Stomach smooth muscle (tissue), 2 donors: Measurements from ENCODE around the gene SPACDR.

Experiments
- H3K27ac ChIP-seq: one replicate; pipeline ENCODE4 v1.7.0; 2013; ENCODE audit warnings: mild to moderate bottlenecking, low read length, inconsistent platforms
- H3K27me3 ChIP-seq, 2 donors: one replicate each; pipeline ENCODE4 v1.7.0; 2013; ENCODE audit warnings: low read length in 2 of 2; ENCODE audit not compliant: insufficient read depth in 2 of 2, control insufficient read depth in 1 of 2
- H3K36me3 ChIP-seq, 2 donors: one replicate each; pipeline ENCODE4 v1.7.0; 2013; ENCODE audit warnings: low read length in 2 of 2; ENCODE audit not compliant: control insufficient read depth in 2 of 2, insufficient read depth in 2 of 2
- H3K4me1 ChIP-seq: one replicate; pipeline ENCODE4 v1.7.0; 2013; ENCODE audit warnings: low read length; ENCODE audit not compliant: control insufficient read depth, insufficient read depth
- H3K4me3 ChIP-seq, 2 donors: one replicate each; pipeline ENCODE4 v1.7.0; 2013; ENCODE audit warnings: low read length in 2 of 2
- H3K9ac ChIP-seq, 2 donors: one replicate each; pipeline ENCODE4 v1.7.0; 2013; ENCODE audit warnings: low read length in 2 of 2, mild to moderate bottlenecking in 1 of 2
- H3K9me3 ChIP-seq, 2 donors: one replicate each; pipeline ENCODE4 v1.7.0; 2013; ENCODE audit warnings: low read length in 2 of 2; ENCODE audit not compliant: control insufficient read depth in 2 of 2
- donor health status: healthy.
- donor health status: Pancreatic carcinoma.

The SPACDR gene

GRCh38 chr7:100492738-100493475, 28.8 kb upstream of the SPACDR start:
- no peak overlapping the region for H3K27ac ChIP-seq
- no peaks in the 10 kb centered on the region for H3K9me3 ChIP-seq
- peak overlapping the region in 1 of 2 donors; percentile 29 for H3K9ac ChIP-seq
- no peaks in the 10 kb centered on the region for H3K36me3 ChIP-seq
- H3K4me3 ChIP-seq, result peak overlapping the region in 1 of 2 donors; percentile 54
- peaks cover 14% of the 10 kb centered on the region for H3K4me1 ChIP-seq
- peaks cover 0 to 2% of the 10 kb centered on the region in 2 donors for H3K27me3 ChIP-seq

DNA sequence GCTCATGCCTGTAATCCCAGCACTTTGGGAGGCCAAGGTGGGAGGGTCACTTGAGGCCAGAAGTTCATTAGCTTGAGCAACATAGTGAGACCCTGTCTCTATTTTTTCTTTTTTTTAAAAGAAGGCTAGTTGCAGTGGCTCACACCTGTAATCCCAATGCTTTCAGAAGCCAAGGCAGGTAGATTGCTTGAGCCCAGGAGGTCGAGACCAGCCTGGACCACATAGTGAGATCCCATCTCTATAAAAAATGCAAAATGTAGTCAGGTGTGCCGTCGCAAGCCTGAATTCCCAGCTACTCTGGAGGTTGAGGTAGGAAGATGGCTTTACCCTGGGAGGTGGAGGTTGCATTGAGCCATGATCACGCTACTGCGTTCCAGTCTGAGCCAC, 27.1 kb upstream of the SPACDR start:
- H3K9me3 ChIP-seq, result no peaks in the 10 kb centered on the region
- H3K4me1 ChIP-seq, result peaks cover 14% of the 10 kb centered on the region
- no peak overlapping the region for H3K4me3 ChIP-seq
- H3K27me3 ChIP-seq, result peaks cover 0 to 2% of the 10 kb centered on the region in 2 donors
- no peak overlapping the region for H3K27ac ChIP-seq
- no peaks in the 10 kb centered on the region for H3K36me3 ChIP-seq
- no peak overlapping the region for H3K9ac ChIP-seq

DNA sequence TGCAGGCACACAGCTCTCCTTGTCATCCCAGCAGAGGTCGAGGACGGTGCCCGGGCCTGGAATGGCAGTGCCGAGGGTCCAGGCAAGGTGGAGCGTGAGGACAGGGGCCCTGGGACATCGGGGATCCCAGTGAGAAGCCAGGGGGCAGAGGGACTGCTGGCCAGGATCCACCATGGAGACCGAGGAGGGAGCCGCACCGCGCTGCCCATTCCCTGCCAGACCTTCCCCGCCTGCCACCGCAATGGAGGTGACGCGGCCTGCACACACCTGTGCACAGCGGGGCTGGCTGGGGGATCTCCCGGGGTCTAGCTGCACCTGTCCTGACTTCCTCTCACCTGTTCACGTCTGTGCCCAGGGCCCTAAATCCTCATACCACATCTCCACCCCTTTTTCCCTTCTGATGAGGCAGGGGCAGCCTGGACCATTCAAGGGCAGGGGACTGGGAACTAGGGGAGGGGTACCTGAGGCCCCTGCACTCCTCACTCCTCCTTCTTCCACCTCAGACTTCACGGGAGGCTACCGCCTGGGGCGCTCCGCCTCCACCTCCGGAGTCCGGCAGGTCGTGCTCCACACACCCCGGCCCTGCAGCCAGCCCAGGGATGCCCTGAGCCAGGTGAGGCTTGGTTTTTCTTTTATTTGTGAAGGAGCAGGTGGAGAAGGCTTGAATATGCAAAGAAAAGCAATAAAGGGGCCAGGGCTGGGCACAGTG, 26.6 kb upstream of the SPACDR start:
- H3K27me3 ChIP-seq, result peaks cover 0 to 2% of the 10 kb centered on the region in 2 donors
- peaks cover 14% of the 10 kb centered on the region for H3K4me1 ChIP-seq
- H3K9me3 ChIP-seq, result no peaks in the 10 kb centered on the region
- no peak overlapping the region for H3K27ac ChIP-seq
- no peaks in the 10 kb centered on the region for H3K36me3 ChIP-seq
- no peak overlapping the region for H3K4me3 ChIP-seq
- H3K9ac ChIP-seq, result no peak overlapping the region

GRCh38 chr7:100489824-100490223, 25.8 kb upstream of the SPACDR start:
- no peak overlapping the region for H3K27ac ChIP-seq
- H3K4me1 ChIP-seq, result peaks cover 14% of the 10 kb centered on the region
- no peak overlapping the region for H3K9ac ChIP-seq
- peaks cover 0 to 2% of the 10 kb centered on the region in 2 donors for H3K27me3 ChIP-seq
- H3K4me3 ChIP-seq, result no peak overlapping the region
- no peaks in the 10 kb centered on the region for H3K9me3 ChIP-seq
- H3K36me3 ChIP-seq, result no peaks in the 10 kb centered on the region

DNA sequence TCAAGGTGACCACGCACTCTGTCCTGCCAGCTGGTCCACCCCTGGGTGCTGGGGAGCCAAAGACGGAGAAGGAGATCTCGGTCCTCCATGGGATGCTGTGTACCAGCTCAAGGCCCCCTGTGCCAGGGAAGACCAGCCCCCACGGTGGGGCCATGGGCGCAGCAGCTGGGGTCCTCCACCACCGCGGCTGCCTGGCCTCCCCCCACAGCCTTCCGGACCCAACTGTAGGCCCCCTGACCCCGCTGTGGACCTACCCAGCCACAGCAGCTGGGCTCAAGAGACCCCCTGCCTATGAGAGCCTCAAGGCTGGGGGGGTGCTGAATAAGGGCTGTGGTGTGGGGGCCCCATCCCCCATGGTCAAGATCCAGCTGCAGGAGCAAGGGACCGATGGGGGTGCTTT, 25.1 kb upstream of the SPACDR start:
- Histone ChIP-seq H3K36me3 (no peaks in the 10 kb centered on the region), H3K9me3 (no peaks in the 10 kb centered on the region), H3K4me1 (peaks cover 17% of the 10 kb centered on the region), H3K27ac (no peak overlapping the region), H3K9ac (no peak overlapping the region), H3K4me3 (no peak overlapping the region), H3K27me3 (peaks cover 0 to 2% of the 10 kb centered on the region in 2 donors)

DNA sequence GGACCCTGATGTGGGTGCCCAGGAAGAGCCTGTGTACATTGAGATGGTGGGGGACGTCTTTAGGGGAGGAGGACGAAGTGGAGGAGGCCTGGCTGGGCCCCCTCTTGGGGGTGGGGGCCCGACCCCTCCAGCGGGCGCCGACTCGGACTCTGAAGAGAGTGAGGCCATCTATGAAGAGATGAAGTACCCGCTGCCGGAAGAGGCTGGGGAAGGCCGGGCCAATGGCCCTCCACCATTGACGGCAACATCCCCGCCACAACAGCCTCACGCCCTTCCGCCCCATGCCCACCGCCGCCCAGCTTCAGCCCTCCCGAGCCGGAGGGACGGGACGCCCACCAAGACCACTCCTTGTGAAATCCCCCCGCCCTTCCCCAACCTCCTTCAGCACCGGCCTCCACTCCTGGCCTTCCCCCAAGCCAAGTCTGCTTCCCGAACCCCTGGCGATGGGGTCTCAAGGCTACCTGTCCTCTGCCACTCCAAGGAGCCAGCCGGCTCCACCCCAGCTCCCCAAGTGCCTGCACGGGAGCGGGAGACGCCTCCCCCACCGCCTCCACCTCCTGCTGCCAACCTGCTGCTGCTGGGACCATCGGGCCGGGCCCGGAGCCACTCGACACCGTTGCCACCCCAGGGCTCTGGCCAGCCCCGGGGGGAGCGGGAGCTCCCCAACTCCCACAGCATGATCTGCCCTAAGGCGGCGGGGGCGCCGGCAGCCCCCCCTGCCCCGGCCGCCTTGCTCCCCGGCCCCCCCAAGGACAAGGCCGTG, 24.5 kb upstream of the SPACDR start:
- Histone ChIP-seq H3K27ac (no peak overlapping the region), H3K4me3 (no peak overlapping the region), H3K4me1 (peaks cover 16% of the 10 kb centered on the region), H3K36me3 (no peaks in the 10 kb centered on the region), H3K27me3 (peaks cover 0 to 2% of the 10 kb centered on the region in 2 donors), H3K9ac (no peak overlapping the region), H3K9me3 (no peaks in the 10 kb centered on the region)

DNA sequence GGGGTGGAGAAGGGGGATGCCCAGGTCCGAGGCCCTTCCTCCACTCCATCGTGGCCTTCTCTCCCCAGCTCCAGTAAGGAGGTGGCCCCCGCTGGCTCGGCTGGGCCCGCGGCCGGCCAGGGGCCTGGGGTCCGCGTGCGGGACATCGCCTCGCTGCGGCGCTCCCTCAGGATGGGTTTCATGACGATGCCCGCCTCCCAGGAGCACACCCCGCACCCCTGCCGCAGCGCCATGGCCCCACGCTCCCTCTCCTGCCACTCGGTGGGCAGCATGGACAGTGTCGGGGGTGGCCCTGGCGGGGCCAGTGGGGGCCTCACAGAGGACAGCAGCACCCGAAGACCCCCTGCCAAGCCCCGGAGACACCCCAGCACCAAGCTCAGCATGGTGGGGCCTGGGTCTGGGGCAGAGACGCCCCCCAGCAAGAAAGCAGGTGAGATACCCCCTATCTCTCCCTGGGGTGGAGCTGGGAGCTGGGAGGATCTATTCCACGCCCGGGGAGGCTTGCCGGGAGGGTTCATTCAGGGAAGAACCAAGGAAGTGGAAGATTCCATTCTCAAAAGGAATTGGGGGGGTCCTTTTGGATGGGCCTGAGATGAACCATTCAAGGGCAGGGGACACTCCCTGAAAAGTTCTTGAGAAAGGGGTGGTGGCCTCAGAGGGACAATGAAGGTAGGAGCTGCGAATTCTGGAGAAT, 22.8 kb upstream of the SPACDR start:
- Histone ChIP-seq H3K36me3 (no peaks in the 10 kb centered on the region), H3K27me3 (peaks cover 0 to 2% of the 10 kb centered on the region in 2 donors), H3K9me3 (no peaks in the 10 kb centered on the region), H3K27ac (no peak overlapping the region), H3K4me1 (peaks cover 19% of the 10 kb centered on the region), H3K9ac (no peak overlapping the region), H3K4me3 (no peak overlapping the region)

- no peak overlapping the region for H3K4me3 ChIP-seq
These were observed 22.1 kb upstream of the SPACDR start for GRCh38 chr7:100486111-100486636.

DNA sequence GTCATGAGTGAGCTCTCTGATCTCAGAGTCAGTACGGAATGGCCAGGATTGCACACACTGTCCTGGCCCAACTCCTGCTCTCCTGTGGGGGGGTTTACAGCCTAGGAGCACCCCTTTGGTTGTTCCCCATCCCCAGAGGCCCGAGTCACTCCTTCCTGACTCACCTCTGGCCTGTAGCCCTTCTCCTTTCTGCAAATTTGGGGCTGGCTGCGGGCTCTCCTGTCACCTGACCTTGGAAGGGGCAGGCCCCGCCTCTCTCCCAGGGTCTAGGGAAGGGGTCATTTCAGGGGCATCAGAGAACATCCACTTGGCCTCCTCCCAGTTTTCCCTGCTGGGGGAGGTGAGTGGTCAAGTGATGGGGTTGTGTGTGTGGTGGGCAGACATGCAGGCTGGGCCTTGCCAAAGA, 21.4 kb upstream of the SPACDR start:
- H3K4me3 ChIP-seq, result no peak overlapping the region
- H3K9ac ChIP-seq, result no peak overlapping the region

More at GRCh38 chr7:100486111-100486636, 22.1 kb upstream of the SPACDR start:
- no peaks in the 10 kb centered on the region for H3K36me3 ChIP-seq
- H3K27me3 ChIP-seq, result peaks cover 0 to 2% of the 10 kb centered on the region in 2 donors
- H3K9ac ChIP-seq, result no peak overlapping the region
- H3K9me3 ChIP-seq, result no peaks in the 10 kb centered on the region
- H3K4me1 ChIP-seq, result peaks cover 19% of the 10 kb centered on the region
- no peak overlapping the region for H3K27ac ChIP-seq

DNA sequence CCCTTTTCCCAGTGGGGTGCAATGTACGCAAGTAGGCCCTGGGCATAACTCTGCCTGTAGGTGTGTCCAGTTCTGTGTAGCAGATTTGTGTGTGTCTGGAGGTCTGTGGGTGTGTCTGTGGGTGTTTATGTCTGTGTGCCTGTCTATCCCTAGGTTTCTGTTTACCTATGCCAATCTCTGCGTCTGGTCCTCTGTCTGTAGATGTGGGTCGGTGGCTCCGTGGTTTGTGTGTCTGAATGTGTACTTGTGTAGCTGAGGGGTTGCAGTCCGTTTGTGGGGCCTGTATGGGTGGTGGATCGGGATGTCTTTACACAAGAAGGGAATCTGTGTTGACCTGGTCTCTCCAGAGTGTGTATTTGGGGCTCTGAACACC, 20.6 kb upstream of the SPACDR start:
- H3K4me1 ChIP-seq, result peaks cover 17% of the 10 kb centered on the region
- no peak overlapping the region for H3K27ac ChIP-seq
- no peaks in the 10 kb centered on the region for H3K27me3 ChIP-seq
- H3K9me3 ChIP-seq, result no peaks in the 10 kb centered on the region
- no peak overlapping the region for H3K4me3 ChIP-seq
- no peaks in the 10 kb centered on the region for H3K36me3 ChIP-seq
- H3K9ac ChIP-seq, result no peak overlapping the region

More for the DNA sequence above, 21.4 kb upstream of the SPACDR start:
- H3K9me3 ChIP-seq, result no peaks in the 10 kb centered on the region
- H3K27me3 ChIP-seq, result peaks cover 0 to 2% of the 10 kb centered on the region in 2 donors
- H3K27ac ChIP-seq, result no peak overlapping the region
- no peaks in the 10 kb centered on the region for H3K36me3 ChIP-seq
- peaks cover 19% of the 10 kb centered on the region for H3K4me1 ChIP-seq
